SK-N-SH treated with all-trans-retinoic acid at 6 μM for 48 hours (cell line): ENCODE measurements around the gene SLC7A5.

Source experiments
- ARNTL ChIP-seq: fragments of 450-650 bp; formaldehyde crosslinking; IDR thresholded peaks from 2 replicates; pipeline ENCODE4 v1.5.0; 2020; ENCODE audit warnings: low read depth, mild to moderate bottlenecking, moderate library complexity, borderline replicate concordance
- CSDC2 ChIP-seq: fragments of 250-450 bp; sonication (Bioruptor Pico); IDR thresholded peaks from 2 replicates; pipeline ENCODE4 v1.5.0; 2020; ENCODE audit warnings: mild to moderate bottlenecking, moderate library complexity
- OSR1 ChIP-seq: fragments of 250-450 bp; sonication (Bioruptor Pico); IDR thresholded peaks from 2 replicates; pipeline ENCODE4 v1.8.0; 2022; ENCODE audit warnings: moderate library complexity, mild to moderate bottlenecking, inconsistent platforms
- PPARA ChIP-seq: fragments of 250-450 bp; sonication (Bioruptor Pico); IDR thresholded peaks from 2 replicates; pipeline ENCODE4 v1.5.0; 2020; ENCODE audit warnings: mild to moderate bottlenecking, borderline replicate concordance
- TCF4 ChIP-seq: fragments of 250-450 bp; sonication (Bioruptor Pico); IDR thresholded peaks from 2 replicates; pipeline ENCODE4 v1.8.0; 2021; ENCODE audit warnings: mild to moderate bottlenecking, moderate library complexity, borderline replicate concordance
- TOX ChIP-seq: fragments of 250-450 bp; sonication (Bioruptor Pico); IDR thresholded peaks from 2 replicates; pipeline ENCODE4 v1.8.0; 2021; ENCODE audit warnings: mild to moderate bottlenecking, moderate library complexity, borderline replicate concordance
- ZC3H10 ChIP-seq: fragments of 250-450 bp; sonication (Bioruptor Pico); IDR thresholded peaks from 2 replicates; pipeline ENCODE4 v1.5.1; 2021; ENCODE audit warnings: mild to moderate bottlenecking, moderate library complexity
- ZFP30 ChIP-seq: fragments of 450-650 bp; formaldehyde crosslinking; IDR thresholded peaks from 2 replicates; pipeline ENCODE4 v1.5.0; 2022; ENCODE audit warnings: mild to moderate bottlenecking, moderate library complexity
- ZNF70 ChIP-seq: fragments of 450-650 bp; formaldehyde crosslinking; IDR thresholded peaks from 2 replicates; pipeline ENCODE4 v1.5.0; 2020; ENCODE audit warnings: mild to moderate bottlenecking, moderate library complexity
- TF ChIP-seq, protein P1 (sequence below): fragments of 250-450 bp; sonication (Bioruptor Pico); IDR thresholded peaks from 2 replicates; pipeline ENCODE4 v1.8.0; 2021; ENCODE audit warnings: low read depth, mild to moderate bottlenecking, moderate library complexity, borderline replicate concordance
- TF ChIP-seq, protein P2 (sequence below): fragments of 250-450 bp; sonication (Bioruptor Pico); IDR thresholded peaks from 2 replicates; pipeline ENCODE4 v1.8.0; 2020; ENCODE audit warnings: mild to moderate bottlenecking, moderate library complexity, borderline replicate concordance
- TF ChIP-seq, protein P3 (sequence below): fragments of 250-450 bp; sonication (Bioruptor Pico); IDR thresholded peaks from 2 replicates; pipeline ENCODE4 v1.5.1; 2021; ENCODE audit warnings: mild to moderate bottlenecking, moderate library complexity

DNA sequence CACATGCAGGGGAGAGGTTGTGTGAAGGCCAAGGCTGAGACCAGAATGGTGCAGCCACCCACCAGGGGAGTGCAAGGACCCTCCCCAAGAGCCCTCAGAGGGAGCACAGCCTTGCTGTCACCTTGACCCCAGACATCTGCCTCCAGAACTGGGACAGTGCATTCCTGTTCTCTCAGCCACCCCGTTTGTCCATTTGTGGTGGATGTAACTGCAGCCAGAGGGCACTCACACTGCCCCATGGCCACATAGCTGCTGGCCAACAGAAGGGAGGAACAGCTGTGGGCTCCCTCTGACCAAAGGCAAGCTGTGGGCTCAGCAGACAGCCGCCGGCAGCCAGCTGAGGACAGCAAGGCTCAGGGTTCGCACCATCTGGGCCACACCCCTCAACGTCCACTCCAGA lies 53.7 kb downstream of the SLC7A5 start:
- TF ChIP-seq, protein P1, sequence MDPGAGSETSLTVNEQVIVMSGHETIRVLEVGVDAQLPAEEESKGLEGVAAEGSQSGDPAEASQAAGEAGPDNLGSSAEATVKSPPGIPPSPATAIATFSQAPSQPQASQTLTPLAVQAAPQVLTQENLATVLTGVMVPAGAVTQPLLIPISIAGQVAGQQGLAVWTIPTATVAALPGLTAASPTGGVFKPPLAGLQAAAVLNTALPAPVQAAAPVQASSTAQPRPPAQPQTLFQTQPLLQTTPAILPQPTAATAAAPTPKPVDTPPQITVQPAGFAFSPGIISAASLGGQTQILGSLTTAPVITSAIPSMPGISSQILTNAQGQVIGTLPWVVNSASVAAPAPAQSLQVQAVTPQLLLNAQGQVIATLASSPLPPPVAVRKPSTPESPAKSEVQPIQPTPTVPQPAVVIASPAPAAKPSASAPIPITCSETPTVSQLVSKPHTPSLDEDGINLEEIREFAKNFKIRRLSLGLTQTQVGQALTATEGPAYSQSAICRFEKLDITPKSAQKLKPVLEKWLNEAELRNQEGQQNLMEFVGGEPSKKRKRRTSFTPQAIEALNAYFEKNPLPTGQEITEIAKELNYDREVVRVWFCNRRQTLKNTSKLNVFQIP (CRISPR knock-in tag), result no peak
- TF ChIP-seq ZFP30 (CRISPR knock-in tag) (no peak), ARNTL (no peak), PPARA (CRISPR knock-in tag) (no peak), ZNF70 (CRISPR knock-in tag) (no peak), CSDC2 (CRISPR knock-in tag) (no peak), OSR1 (CRISPR knock-in tag) (no peak), TCF4 (CRISPR knock-in tag) (no peak), ZC3H10 (CRISPR knock-in tag) (no peak), TOX (CRISPR knock-in tag) (no peak)
- TF ChIP-seq, protein P2, sequence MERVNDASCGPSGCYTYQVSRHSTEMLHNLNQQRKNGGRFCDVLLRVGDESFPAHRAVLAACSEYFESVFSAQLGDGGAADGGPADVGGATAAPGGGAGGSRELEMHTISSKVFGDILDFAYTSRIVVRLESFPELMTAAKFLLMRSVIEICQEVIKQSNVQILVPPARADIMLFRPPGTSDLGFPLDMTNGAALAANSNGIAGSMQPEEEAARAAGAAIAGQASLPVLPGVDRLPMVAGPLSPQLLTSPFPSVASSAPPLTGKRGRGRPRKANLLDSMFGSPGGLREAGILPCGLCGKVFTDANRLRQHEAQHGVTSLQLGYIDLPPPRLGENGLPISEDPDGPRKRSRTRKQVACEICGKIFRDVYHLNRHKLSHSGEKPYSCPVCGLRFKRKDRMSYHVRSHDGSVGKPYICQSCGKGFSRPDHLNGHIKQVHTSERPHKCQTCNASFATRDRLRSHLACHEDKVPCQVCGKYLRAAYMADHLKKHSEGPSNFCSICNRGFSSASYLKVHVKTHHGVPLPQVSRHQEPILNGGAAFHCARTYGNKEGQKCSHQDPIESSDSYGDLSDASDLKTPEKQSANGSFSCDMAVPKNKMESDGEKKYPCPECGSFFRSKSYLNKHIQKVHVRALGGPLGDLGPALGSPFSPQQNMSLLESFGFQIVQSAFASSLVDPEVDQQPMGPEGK, result no peak
- TF ChIP-seq, protein P3, sequence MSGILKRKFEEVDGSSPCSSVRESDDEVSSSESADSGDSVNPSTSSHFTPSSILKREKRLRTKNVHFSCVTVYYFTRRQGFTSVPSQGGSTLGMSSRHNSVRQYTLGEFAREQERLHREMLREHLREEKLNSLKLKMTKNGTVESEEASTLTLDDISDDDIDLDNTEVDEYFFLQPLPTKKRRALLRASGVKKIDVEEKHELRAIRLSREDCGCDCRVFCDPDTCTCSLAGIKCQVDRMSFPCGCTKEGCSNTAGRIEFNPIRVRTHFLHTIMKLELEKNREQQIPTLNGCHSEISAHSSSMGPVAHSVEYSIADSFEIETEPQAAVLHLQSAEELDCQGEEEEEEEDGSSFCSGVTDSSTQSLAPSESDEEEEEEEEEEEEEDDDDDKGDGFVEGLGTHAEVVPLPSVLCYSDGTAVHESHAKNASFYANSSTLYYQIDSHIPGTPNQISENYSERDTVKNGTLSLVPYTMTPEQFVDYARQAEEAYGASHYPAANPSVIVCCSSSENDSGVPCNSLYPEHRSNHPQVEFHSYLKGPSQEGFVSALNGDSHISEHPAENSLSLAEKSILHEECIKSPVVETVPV (CRISPR knock-in tag), result no peak
